HG02798 (cell line): Measurements from ENCODE around the gene PFDN2.
"Not testable (repeated sequence)": the region's sequence is repeated elsewhere in the genome, so short reads cannot be mapped to it uniquely, and the experiment has no call there.

Source experiments
- ATAC-seq: cut with Tn5 transposase; IDR thresholded peaks from one replicate; pipeline ENCODE4 v1.9.1; 2021; ENCODE audit warnings: mild to moderate bottlenecking; ENCODE audit not compliant: unreplicated experiment, poor library complexity

Gene PFDN2

GRCh38 chr1:161139766-161140165 is 21.9 kb upstream of the PFDN2 start:
- no peak for ATAC-seq

DNA sequence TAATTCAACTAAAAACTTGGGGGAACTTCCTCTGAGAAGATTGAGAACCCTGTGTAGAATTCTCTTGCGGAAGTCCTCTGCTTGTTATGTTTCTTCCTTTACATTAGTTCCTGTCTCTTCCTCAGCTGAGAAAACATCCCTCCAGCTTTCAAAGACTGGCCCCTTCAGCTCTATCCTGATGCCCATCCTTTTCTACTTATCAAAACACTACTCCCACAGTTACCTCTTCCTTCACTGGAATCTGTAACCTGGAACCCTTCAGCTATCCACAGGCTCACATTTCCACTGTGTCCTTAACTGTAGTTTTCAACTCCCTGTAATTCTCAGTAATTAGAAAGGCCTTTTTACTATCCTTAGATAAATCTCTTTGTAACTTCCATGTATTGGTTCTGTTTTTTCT is 20.6 kb upstream of the PFDN2 start:
- no peak for ATAC-seq

DNA sequence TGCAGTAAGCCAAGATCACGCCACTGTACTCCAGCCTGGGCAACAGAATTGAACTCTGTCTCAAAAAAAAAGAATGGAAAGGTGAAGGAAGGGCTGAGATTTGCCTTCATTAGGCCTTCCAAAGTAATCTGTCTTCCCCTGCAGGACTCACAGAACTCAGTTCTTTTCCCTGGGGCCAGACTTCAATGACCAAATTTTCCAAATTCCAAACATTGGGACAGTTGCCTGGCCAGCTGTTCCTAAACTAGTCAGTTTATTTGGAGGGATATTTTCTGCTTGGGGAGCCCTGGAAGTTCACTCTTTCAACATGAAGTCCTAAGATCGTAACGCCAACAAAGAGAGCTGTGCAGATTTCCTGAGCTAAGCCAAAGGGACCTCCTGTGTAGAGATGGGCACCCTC is 20.0 kb upstream of the PFDN2 start:
- no peak for ATAC-seq

DNA sequence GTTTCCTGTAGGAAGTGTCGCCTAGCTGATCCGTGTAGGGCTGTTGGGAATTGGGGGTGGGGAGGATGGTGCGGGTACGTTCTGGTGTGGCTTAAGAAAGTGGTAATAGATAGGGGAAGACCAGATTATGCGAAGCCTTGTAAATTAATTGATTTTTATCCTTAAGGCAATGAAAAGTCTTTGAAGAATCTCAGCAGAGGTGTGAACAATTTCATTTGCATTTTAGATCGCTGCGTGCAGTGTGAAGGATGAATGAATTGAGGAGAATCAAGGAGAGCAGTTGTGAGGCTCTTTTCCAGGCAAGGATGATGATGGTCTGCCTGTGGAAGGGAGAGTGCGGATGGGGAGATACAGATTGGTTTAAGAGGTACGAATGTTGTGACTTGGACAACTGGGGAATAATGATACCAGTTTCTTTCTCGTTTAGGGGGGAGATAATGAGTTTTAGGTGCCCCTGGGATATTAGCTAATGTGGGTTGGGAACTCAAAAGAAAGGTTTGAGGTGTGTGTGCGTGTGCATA is 15.4 kb upstream of the PFDN2 start:
- ATAC-seq, result peak; percentile 4

- peak; percentile 95 for ATAC-seq
These were observed 14.8 kb upstream of the PFDN2 start, which contains the start of gene DEDD for GRCh38 chr1:161132410-161133219. DEDD (minus strand) TSS chr1:161132667; CDS start chr1:161124462, 8,205 bp downstream.

GRCh38 chr1:161131523-161132409 is 13.9 kb upstream of the PFDN2 start:
- ATAC-seq, result no peak

DNA sequence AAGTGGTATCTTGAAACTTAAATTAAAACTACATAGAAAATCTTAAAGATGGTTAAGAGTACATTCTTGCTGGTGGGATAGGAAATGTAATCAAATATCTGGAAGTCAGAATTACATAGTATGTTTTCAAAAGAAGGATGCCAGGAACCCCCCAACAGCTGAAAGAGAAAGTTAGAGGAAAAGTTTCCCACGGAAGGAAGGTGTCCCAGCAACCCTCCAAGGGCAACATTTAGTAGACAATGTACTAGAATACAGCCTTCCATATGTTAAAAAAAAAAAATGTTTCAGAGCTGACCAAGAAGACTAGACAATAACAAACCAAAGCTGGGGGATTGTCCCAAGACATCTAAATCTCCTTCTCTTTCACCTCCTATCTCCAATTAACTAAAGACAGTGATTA is 12.4 kb upstream of the PFDN2 start:
- no peak for ATAC-seq

DNA sequence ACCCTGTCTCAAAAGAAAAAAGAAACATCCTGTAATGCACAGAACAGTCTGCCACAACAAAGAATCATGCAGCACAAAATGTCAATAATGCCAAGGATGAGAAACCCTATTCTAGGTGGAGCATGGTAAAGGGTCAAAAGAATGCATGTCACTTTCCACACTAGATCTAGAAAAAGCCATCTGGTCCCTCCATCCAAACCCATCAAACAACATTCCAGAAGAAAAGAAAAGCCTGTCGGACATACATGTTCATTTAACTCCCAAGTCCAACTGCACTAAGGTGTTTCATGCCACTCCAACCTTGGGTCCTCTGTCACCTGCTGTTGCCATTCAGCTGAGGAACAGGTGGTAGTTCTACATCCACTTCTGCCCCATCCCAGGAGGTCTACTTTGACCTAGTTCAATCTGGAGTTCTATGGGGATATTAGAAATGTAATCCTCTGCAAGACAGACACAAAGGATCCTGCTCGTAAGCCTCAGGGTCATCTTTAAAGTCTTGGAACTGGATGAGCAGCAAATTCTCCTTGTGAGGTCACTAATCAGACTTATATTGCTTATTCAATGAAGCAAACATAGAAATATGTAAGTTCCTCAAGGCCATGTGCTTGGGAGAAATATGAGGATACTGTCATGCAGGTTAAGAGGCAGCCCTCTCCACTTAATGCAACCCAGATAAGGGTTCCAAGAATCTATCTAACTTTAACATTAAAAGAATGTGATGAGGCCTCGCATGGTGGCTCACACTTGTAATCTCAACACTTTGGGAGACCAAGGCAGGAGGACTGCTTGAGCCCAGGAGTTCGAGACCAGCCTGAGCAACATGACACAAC is 11.0 kb upstream of the PFDN2 start:
- no peak for ATAC-seq

DNA sequence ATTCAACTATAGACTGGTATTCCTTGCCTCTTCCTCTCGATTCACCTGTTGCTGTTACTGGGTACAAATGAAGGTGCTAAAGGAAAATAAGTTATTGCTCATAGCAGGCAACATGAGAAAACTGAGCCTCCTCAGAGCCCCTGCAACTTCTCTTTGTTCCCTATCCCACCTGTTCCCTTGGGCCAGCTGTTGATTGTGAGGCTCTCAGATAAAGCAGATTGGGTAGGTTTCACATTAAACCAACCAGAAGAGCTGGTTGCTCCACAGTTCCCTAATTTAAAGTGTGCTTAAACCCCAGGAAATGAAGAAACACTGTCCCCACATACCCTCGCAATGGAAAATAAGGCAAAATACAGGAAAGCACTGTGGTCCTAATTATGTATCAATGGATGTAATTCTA is 9.8 kb upstream of the PFDN2 start:
- no peak for ATAC-seq

DNA sequence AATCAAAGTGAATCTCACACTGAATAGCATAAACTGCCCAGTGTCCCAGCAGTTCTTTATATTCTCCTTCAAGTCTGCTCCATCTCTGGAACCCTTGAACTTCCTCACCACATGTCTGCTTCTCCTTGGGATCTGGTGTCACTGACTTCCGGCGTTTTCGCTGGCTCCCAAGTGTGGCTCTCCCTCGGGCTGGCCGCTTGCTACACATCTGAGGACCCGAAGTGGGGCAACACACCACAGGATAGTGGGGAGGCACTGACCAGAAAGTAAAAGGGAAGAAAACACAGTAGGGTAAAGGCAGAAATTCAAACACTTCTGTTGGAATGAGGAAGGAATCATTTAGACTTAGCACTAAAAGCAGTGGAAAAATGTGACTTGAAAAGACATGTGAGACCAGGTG is 5.1 kb upstream of the PFDN2 start:
- ATAC-seq, result no peak

GRCh38 chr1:161121834-161122233 is 4.0 kb upstream of the PFDN2 start:
- no peak for ATAC-seq

DNA sequence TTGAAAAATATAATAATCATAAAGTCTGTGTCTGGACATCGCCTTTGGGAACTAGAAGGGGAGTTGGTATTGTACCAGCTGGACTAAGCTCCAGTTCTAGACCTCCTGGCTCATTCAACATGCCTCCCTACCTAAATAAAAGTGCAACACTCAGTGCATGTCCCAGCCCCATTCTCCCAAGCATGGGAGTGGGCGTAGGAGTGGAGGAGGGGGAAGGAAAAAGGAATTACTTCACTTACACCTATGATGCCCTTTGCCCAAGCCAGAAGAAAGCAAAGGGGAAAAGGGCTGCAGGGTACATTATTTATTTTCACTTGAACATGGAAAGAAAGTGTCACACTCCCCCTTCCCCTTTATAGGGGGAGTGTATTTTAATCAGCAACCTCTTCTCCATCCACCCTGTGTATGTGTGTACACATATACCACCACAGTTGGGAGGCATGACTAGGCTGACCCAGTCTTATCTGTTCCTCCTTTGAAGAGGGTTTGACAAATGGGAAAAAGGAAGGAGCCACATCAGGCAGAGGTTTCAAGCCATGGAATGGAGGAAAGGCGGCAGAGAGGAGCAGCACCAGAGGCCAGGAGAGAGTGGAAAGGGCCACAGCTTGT is 3.3 kb upstream of the PFDN2 start:
- no peak for ATAC-seq

DNA sequence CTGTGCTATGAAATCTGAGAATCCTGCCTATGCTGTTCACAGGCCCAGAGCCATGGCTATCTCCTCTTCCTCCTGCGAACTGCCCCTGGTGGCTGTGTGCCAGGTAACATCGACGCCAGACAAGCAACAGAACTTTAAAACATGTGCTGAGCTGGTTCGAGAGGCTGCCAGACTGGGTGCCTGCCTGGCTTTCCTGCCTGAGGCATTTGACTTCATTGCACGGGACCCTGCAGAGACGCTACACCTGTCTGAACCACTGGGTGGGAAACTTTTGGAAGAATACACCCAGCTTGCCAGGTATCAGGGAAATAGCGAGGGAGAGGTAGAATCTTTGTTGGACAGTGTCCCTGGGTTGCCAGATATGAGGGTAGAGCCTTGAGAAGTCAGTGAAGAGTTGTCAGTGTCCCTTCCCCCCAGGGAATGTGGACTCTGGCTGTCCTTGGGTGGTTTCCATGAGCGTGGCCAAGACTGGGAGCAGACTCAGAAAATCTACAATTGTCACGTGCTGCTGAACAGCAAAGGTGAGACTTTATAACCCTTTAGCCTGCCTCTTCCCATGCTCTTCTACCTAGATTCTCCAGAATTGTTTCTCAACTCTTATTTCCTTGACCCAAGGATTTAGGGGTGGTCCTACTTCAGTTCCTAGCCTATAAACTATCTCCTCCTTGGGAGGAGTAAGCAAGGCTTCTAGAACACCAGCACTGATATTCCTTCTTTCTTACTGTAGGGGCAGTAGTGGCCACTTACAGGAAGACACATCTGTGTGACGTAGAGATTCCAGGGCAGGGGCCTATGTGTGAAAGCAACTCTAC is 1.5 kb upstream of the PFDN2 start:
- ATAC-seq, result peak; percentile 52

- not testable (repeated sequence) for ATAC-seq
These were observed 1.9 kb downstream of the PFDN2 start for GRCh38 chr1:161115961-161116360.

GRCh38 chr1:161115132-161115711 is 2.6 kb downstream of the PFDN2 start:
- ATAC-seq, result no peak

DNA sequence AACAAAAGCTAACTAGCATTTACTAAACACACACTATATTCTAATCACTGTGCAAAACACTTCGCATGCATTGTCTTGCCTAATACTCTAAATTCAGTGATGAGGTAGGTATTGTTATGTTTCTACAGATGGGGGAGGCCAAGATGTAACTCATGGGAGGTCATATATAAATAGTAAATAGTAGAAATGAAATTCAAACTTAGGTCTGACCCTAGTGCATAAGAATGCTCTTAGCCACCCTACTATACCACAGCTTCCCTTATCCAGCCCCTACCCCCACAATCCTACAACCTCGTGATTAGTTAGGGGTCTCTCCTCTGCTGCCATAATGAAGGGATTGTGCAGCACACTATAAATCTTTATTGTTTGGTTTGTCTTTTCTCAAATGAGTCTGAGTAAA is 3.3 kb downstream of the PFDN2 start:
- no peak for ATAC-seq

- no peak for ATAC-seq
These were observed 3.9 kb downstream of the PFDN2 start for GRCh38 chr1:161113915-161114314.

DNA sequence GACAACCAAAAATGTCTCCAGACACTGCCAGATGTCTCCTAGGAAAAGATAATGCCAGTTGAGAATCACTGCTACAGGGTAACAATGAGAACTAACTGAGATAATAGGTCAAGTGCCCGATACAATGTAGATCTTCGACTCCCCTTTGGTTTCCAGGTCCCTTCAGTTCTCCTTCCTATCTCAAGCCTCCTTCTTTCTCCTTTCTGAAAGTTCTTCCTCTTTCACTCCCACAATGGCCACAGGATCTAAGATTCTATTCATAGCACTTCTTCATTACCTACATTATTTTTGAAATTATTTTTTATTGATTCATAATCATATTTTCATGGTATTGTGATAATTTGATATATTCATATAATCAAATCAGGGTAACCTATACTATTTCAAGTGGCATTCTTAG is 6.3 kb downstream of the PFDN2 start:
- ATAC-seq, result no peak

DNA sequence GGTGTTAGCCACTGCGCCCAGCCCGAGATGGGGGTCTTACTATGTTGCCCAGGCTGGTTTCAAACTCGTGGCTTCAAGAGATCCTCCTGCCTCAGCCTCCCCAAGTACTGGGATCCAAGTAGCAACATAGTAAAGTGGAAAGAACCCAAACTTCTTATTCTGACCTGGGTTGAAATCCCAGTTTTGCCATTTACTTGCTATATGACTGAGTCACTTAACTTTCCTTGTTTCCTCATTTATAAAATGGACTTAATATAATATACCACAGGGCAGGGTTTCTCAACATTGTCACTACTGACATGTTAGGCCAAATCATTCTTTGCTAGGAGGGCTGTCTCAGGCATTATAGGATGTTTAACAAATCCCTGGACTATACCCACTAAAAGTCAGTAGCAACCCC is 6.7 kb downstream of the PFDN2 start:
- no peak for ATAC-seq
